Chondrocyte (in vitro differentiated cells): ENCODE results near the gene SLC39A11. TPM values are rescaled to one million over a fixed set of nuclear protein-coding genes. Genes with fewer than 3 reads are reported as not detected.

ENCODE experiments used
- DNase-seq: peaks from one replicate; pipeline ENCODE4 v3.0.0; 2021; ENCODE audit warnings: mixed read lengths, low spot score
- H3K27ac Mint-ChIP-seq: one replicate; pipeline ENCODE4 v1.8.0; 2021; ENCODE audit warnings: mild to moderate bottlenecking, moderate library complexity, mixed read lengths; ENCODE audit not compliant: unreplicated experiment
- H3K27me3 Mint-ChIP-seq: 2 replicates; pipeline ENCODE4 v1.8.0; 2021; ENCODE audit warnings: low read depth, mixed read lengths
- H3K36me3 Mint-ChIP-seq: 2 replicates; pipeline ENCODE4 v1.8.0; 2021; ENCODE audit warnings: low read depth, mixed read lengths
- H3K4me1 Mint-ChIP-seq: 2 replicates; pipeline ENCODE4 v1.8.0; 2021; ENCODE audit warnings: low read depth, mild to moderate bottlenecking, mixed read lengths
- H3K4me3 Mint-ChIP-seq: one replicate; pipeline ENCODE4 v1.8.0; 2021; ENCODE audit warnings: mild to moderate bottlenecking, moderate library complexity, mixed read lengths; ENCODE audit not compliant: unreplicated experiment
- H3K9me3 Mint-ChIP-seq: 2 replicates; pipeline ENCODE4 v1.8.0; 2021; ENCODE audit warnings: low read depth, mixed read lengths
- total RNA-seq: library from RNA; stranded (reverse); gene quantifications from 3 replicates; pipeline ENCODE4 v1.2.1, GENCODE V29; 2021
- TF ChIP-seq, protein P1 (sequence below): fragments of 200-600 bp; sonication (generic); IDR thresholded peaks from 2 replicates; pipeline ENCODE4 v1.5.0; 2021; ENCODE audit warnings: antibody characterized with exemption, mild to moderate bottlenecking, moderate library complexity

SLC39A11 gene
- total RNA-seq, 1 donor from 2014 or later: 25.3 TPM

- Mint-ChIP-seq H3K27ac (no peak overlapping the region), H3K36me3 (no peaks in the 10 kb centered on the region), H3K27me3 (no peaks in the 10 kb centered on the region), H3K9me3 (no peaks in the 10 kb centered on the region), H3K4me3 (no peak overlapping the region), H3K4me1 (no peaks in the 10 kb centered on the region)
- TF ChIP-seq, protein P1, sequence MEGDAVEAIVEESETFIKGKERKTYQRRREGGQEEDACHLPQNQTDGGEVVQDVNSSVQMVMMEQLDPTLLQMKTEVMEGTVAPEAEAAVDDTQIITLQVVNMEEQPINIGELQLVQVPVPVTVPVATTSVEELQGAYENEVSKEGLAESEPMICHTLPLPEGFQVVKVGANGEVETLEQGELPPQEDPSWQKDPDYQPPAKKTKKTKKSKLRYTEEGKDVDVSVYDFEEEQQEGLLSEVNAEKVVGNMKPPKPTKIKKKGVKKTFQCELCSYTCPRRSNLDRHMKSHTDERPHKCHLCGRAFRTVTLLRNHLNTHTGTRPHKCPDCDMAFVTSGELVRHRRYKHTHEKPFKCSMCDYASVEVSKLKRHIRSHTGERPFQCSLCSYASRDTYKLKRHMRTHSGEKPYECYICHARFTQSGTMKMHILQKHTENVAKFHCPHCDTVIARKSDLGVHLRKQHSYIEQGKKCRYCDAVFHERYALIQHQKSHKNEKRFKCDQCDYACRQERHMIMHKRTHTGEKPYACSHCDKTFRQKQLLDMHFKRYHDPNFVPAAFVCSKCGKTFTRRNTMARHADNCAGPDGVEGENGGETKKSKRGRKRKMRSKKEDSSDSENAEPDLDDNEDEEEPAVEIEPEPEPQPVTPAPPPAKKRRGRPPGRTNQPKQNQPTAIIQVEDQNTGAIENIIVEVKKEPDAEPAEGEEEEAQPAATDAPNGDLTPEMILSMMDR: no peak
- DNase-seq: no peak
Observed at GRCh38 chr17:73128496-73128895, 36.0 kb upstream of the SLC39A11 start.

- Mint-ChIP-seq H3K27me3 (no peaks in the 10 kb centered on the region), H3K4me1 (no peaks in the 10 kb centered on the region), H3K36me3 (no peaks in the 10 kb centered on the region), H3K4me3 (no peak overlapping the region), H3K27ac (no peak overlapping the region), H3K9me3 (no peaks in the 10 kb centered on the region)
- TF ChIP-seq, protein P1: no peak
- DNase-seq: no peak
Observed at GRCh38 chr17:73126716-73127473, 34.4 kb upstream of the SLC39A11 start.

GRCh38 chr17:73123606-73124320 lies 31.3 kb upstream of the SLC39A11 start:
- no peak for DNase-seq
- TF ChIP-seq, protein P1: no peak
- H3K4me1 Mint-ChIP-seq: no peaks in the 10 kb centered on the region
- no peak overlapping the region for H3K27ac Mint-ChIP-seq
- H3K36me3 Mint-ChIP-seq: no peaks in the 10 kb centered on the region
- H3K4me3 Mint-ChIP-seq: no peak overlapping the region
- no peaks in the 10 kb centered on the region for H3K9me3 Mint-ChIP-seq
- H3K27me3 Mint-ChIP-seq: no peaks in the 10 kb centered on the region

DNA sequence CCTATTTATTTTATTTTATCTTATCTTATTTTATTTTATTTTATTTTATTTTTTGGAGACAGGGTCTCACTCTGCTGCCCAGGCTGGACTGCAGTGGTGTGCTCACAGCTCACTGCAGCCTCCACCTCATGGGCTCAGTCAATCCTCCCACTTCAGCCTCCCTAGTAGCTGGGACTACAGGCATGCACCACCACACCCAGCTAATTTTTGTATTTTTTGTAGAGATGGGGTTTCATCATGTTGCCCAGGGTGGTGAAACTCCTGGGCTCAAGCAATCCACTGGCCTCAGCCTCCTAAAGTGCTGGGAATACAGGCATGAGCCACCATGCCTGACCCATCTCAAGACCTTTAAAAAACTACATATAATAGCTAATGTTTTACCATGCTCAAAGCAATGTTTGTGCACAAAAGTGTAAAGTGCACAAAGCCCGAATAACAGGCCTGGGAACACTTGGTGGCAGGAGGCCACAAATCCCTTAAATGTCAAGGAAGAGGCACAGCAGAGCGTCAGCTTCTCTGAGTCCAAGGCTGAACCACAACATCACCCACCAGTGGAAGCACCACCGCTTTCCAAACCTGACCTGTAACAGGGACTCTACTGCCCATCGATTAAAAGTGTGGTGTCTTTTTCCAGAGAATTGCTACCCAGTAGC lies 30.6 kb upstream of the SLC39A11 start:
- TF ChIP-seq, protein P1: no peak
- no peaks in the 10 kb centered on the region for H3K27me3 Mint-ChIP-seq
- no peaks in the 10 kb centered on the region for H3K36me3 Mint-ChIP-seq
- no peaks in the 10 kb centered on the region for H3K9me3 Mint-ChIP-seq
- no peak overlapping the region for H3K4me3 Mint-ChIP-seq
- H3K4me1 Mint-ChIP-seq: no peaks in the 10 kb centered on the region
- no peak for DNase-seq
- H3K27ac Mint-ChIP-seq: no peak overlapping the region

GRCh38 chr17:73121506-73121905 lies 29.0 kb upstream of the SLC39A11 start:
- Mint-ChIP-seq H3K4me1 (no peaks in the 10 kb centered on the region), H3K27me3 (no peaks in the 10 kb centered on the region), H3K36me3 (no peaks in the 10 kb centered on the region), H3K9me3 (no peaks in the 10 kb centered on the region), H3K27ac (no peak overlapping the region), H3K4me3 (no peak overlapping the region)
- TF ChIP-seq, protein P1: no peak
- DNase-seq: no peak
